K562 (cell line): Measurements from ENCODE around the gene ZNF787.

ENCODE experiments used
- EP300 ChIP-seq: IDR thresholded peaks from 2 replicates; pipeline ENCODE4 v1.6.1; 2012; ENCODE audit warnings: low read length, improper control_type of control experiment
- MCM2 ChIP-seq: fragments of 450-650 bp; IDR thresholded peaks from 2 replicates; pipeline ENCODE4 v1.6.1; 2017; ENCODE audit warnings: low read depth, mild to moderate bottlenecking
- MNT ChIP-seq, 2 experiments: fragments of 450-650 bp; conservative IDR thresholded peaks; 2 replicates each; pipeline ENCODE4 v1.6.1; 2017; ENCODE audit warnings: mild to moderate bottlenecking in 2 of 2, moderate library complexity in 2 of 2
- NRF1 ChIP-seq, 2 experiments: fragments of 450-650 bp; IDR thresholded peaks in 1 of 2; conservative IDR thresholded peaks in 1 of 2; 2 replicates each; pipeline ENCODE4 v1.6.1; 2014; ENCODE audit warnings: mild to moderate bottlenecking in 2 of 2
- RFX1 ChIP-seq: fragments of 450-650 bp; IDR thresholded peaks from 2 replicates; pipeline ENCODE4 v1.6.1; 2016; ENCODE audit warnings: mild to moderate bottlenecking, moderate library complexity
- RFX7 ChIP-seq: fragments of 250-450 bp; sonication (Bioruptor Pico); IDR thresholded peaks from 2 replicates; pipeline ENCODE4 v1.5.1; 2021; ENCODE audit warnings: mild to moderate bottlenecking
- SMAD4 ChIP-seq: fragments of 250-450 bp; sonication (Bioruptor Pico); conservative IDR thresholded peaks from 2 replicates; pipeline ENCODE4 v1.8.0; 2021; ENCODE audit warnings: inconsistent platforms, mild to moderate bottlenecking, moderate library complexity
- SMC3 ChIP-seq: conservative IDR thresholded peaks from 2 replicates; pipeline ENCODE4 v1.6.1; 2011; ENCODE audit warnings: low read depth, low read length, improper control_type of control experiment; ENCODE audit not compliant: insufficient read depth
- SRF ChIP-seq, 2 experiments: fragments of 250-450, 450-650 bp in 1 of 2; sonication (Bioruptor Pico) in 1 of 2; sonication (generic) in 1 of 2; formaldehyde crosslinking; IDR thresholded peaks; 2 replicates each; pipeline versions ENCODE4 v1.5.0 to v1.5.1; 2020 to 2022; ENCODE audit warnings: mild to moderate bottlenecking in 1 of 2, missing genetic modification reagents in 1 of 2
- ZNF592 ChIP-seq: fragments of 450-650 bp; IDR thresholded peaks from 2 replicates; pipeline ENCODE4 v1.6.1; 2017; ENCODE audit warnings: antibody characterized with exemption, mild to moderate bottlenecking
- TF ChIP-seq, protein P1 (sequence below), 2 experiments: fragments of 450-650 bp; formaldehyde crosslinking in 1 of 2; IDR thresholded peaks; 2 replicates each; pipeline versions ENCODE4 v1.4.0 to v1.6.1; 2014 to 2020; ENCODE audit warnings: mild to moderate bottlenecking in 2 of 2, borderline replicate concordance in 1 of 2, low read depth in 1 of 2
- TF ChIP-seq, protein P2 (sequence below), 2 experiments: fragments of 250-450 bp in 1 of 2; fragments of 450-650 bp in 1 of 2; sonication (Bioruptor Pico) in 1 of 2; IDR thresholded peaks; 2 replicates each; pipeline versions ENCODE4 v1.6.1 to v1.8.0; 2016 to 2021; ENCODE audit warnings: mild to moderate bottlenecking in 2 of 2, moderate library complexity in 2 of 2, missing compliant biosample characterization in 1 of 2, missing genetic modification characterization in 1 of 2

DNA sequence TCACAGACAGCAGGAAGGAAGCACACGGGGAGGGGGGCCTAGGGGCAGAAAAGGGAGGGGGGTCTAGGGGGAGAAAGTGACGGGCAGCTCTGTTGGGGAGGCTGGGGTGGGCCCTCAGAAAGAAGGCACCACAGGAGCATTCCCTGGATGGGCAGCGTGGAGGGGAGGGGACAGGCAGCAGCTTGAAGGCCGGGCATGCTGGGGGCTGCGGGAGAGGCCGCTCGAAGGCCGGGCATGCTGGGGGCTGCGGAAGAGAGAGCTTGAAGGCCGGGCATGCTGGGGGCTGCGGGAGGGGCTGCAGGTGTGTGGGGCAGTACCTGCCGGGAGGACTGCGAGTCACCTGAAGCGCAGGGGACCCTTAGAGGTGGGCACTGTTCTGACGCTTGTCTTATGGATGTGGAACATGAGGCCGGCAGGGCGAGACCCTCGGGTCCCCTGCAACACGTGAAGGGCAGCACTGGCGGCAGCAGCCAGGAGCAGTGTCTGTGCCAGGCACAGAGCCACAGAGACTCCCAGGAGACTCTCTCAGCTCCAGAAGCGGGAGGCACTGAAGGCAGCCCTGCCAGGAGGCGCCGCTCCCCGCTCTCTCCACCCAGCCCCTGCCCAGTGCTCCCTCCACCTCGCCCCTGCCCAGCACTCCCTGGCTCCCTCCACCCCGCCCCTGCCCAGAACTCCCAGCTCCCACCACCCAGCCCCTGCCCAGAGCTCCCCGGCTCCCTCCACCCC lies 13.3 kb downstream of the ZNF787 start:
- TF ChIP-seq MNT (conservative IDR thresholded peaks at IDR 0.05) (no peak), RFX1 (no peak), RFX7 (CRISPR knock-in tag) (no peak), SMC3 (no peak), MCM2 (no peak), ZNF592 (no peak), NRF1 (conservative IDR thresholded peaks at IDR 0.05 in 1 of 2, IDR thresholded peaks at IDR 0.05 in 1 of 2) (no peak), EP300 (no peak), SMAD4 (no peak), SRF (CRISPR knock-in tag; IDR thresholded peaks at IDR 0.05) (no peak)
- TF ChIP-seq, protein P1, sequence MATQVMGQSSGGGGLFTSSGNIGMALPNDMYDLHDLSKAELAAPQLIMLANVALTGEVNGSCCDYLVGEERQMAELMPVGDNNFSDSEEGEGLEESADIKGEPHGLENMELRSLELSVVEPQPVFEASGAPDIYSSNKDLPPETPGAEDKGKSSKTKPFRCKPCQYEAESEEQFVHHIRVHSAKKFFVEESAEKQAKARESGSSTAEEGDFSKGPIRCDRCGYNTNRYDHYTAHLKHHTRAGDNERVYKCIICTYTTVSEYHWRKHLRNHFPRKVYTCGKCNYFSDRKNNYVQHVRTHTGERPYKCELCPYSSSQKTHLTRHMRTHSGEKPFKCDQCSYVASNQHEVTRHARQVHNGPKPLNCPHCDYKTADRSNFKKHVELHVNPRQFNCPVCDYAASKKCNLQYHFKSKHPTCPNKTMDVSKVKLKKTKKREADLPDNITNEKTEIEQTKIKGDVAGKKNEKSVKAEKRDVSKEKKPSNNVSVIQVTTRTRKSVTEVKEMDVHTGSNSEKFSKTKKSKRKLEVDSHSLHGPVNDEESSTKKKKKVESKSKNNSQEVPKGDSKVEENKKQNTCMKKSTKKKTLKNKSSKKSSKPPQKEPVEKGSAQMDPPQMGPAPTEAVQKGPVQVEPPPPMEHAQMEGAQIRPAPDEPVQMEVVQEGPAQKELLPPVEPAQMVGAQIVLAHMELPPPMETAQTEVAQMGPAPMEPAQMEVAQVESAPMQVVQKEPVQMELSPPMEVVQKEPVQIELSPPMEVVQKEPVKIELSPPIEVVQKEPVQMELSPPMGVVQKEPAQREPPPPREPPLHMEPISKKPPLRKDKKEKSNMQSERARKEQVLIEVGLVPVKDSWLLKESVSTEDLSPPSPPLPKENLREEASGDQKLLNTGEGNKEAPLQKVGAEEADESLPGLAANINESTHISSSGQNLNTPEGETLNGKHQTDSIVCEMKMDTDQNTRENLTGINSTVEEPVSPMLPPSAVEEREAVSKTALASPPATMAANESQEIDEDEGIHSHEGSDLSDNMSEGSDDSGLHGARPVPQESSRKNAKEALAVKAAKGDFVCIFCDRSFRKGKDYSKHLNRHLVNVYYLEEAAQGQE (IDR thresholded peaks at IDR 0.05; ENCODE audit: borderline replicate concordance) = no peak
- TF ChIP-seq, protein P1 (CRISPR knock-in tag; IDR thresholded peaks at IDR 0.05; ENCODE audit: low read depth) = no peak
- TF ChIP-seq, protein P2, sequence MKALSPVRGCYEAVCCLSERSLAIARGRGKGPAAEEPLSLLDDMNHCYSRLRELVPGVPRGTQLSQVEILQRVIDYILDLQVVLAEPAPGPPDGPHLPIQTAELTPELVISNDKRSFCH (CRISPR knock-in tag; IDR thresholded peaks at IDR 0.05) = no peak
- TF ChIP-seq, protein P2 (tag; IDR thresholded peaks at IDR 0.05) = no peak
